ENCODE data around the gene SCRN1.

The SCRN1 gene

DNA sequence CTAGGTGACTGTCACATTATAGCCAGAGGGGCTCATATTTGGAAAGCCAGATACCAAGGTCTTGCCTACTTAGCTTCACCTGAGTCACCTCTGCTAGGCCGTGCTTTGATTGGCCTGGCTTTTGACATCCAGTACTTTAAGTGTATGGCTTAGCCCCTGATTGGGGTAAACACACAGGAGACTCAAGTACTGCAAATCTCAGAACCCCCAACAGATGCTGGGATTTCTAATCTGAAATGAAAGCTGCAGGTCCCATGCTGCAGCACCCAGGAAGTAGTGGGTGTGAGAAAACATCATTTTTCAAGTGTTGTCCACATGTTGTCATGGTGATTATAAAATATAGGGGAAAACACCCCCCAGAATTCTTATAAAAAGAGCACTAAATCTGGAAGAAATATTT is 107.1 kb downstream of the SCRN1 start:
- in situ Hi-C loops (cut with HindIII; ENCODE audit: low pct_ligation_motif_present, low pct_unique_long_range_greater_than_20kb, low sequenced_read_pairs) = no loop called here
- no peak for DNase-seq

- in situ Hi-C loops (cut with HindIII; ENCODE audit: low pct_ligation_motif_present, low pct_unique_long_range_greater_than_20kb, low sequenced_read_pairs) = no loop called here
- DNase-seq = no peak
These were observed 107.9 kb downstream of the SCRN1 start for GRCh38 chr7:29881724-29882123.

- in situ Hi-C loops (cut with HindIII; ENCODE audit: low pct_ligation_motif_present, low pct_unique_long_range_greater_than_20kb, low sequenced_read_pairs) = no loop called here
- no peak for DNase-seq
These were observed 110.0 kb downstream of the SCRN1 start for GRCh38 chr7:29879609-29880008.

DNA sequence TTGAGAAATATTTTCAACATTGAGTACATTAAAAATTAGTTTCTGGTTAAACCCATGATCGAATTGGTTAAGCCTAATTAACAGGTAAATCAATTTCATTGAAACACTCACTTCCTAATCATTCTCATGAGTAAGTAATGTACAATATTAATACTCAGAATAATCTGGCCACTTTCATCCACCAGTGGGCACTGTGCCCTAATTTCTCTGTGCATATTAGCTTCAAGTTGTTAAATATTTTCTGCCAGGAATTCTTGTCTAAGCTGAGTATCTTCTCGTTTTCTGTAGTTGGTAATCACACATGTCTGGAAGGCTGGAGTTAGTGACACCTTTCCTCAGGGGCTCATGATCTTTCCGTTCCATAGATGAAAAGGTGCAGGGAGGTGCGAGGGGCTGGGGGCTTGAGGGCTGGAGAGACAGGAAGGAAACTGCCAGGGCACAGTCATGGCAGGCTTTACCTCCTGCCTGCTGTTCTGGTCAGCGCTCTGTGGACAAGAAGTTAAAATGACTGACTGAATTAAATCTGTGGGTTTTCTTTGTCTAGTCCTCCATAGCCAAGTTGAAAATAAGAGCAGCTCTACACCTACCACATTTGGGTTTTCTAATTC is 111.4 kb downstream of the SCRN1 start:
- in situ Hi-C loops (cut with HindIII; ENCODE audit: low pct_ligation_motif_present, low pct_unique_long_range_greater_than_20kb, low sequenced_read_pairs) = no loop called here
- peak; percentile 67 for DNase-seq

DNA sequence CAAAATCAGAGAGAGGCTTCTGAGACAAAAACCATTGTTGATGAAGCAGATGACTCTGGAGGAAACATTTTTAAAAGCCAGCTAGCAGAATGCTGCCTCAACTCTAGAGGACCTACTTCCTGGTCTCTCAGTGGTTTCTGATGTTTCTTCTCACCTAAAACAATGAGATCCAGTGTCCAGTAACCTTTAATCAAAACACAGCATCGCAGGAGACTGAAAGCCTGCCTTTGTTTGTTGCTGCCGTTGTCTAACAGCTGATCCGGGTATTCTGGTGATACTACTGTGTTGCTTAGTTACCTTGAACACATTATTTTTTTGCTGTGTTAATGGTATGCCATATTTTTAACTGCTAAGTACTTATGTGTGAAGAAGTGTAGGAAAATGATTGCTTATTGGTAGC is 112.4 kb downstream of the SCRN1 start:
- no peak for DNase-seq
- in situ Hi-C loops (cut with HindIII; ENCODE audit: low pct_ligation_motif_present, low pct_unique_long_range_greater_than_20kb, low sequenced_read_pairs) = no loop called here

DNA sequence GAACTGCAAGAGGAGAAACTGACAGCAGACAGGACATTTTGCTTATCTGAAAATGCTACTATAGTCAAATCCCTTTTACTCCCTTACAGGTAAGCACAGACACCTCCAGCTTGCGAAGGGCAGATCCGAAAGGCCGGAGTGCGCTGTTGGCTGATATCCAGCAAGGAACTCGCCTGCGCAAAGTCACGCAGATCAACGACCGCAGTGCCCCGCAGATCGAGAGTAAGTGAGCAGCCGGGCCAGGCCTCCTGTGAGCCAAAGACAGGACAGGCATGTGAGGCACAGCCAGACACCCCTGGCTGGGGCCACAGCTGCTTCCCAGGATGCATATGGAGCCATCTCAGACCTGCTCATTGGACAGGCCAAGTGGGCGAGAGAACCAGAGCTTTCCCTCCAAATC is 113.9 kb downstream of the SCRN1 start:
- no peak for DNase-seq
- in situ Hi-C loops (cut with HindIII; ENCODE audit: low pct_ligation_motif_present, low pct_unique_long_range_greater_than_20kb, low sequenced_read_pairs) = no loop called here

DNA sequence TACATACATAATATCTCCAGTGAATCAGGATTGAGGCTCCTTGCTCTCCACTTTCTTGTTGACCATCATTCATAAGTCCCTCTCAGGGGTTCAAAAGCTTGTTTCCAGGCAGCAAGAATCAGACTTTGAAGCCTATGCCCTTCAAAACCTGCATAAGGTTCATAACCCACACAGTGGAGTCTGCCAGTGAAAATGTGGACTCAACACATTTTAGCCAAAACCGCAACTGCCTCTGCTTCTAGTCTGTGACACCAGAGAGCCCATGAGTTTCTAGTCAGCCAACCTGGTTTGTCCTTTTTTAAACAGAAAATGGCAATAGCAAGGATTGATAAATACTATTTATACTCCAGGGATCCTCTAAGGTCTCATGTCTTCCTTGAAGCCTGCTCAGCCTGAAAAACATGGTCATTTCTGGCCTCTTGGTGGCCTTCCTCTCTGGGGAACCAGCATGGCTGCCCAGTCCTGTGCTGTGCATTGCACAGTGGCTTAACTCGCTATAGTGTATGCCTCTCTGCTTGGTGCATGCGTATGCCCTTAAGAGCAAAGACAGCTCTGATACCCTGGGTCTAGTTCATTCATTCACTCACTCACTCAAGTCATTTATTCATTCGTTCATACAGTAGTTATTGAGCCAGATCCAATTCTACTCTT is 115.8 kb downstream of the SCRN1 start:
- no peak for DNase-seq
- in situ Hi-C loops (cut with HindIII; ENCODE audit: low pct_ligation_motif_present, low pct_unique_long_range_greater_than_20kb, low sequenced_read_pairs) = no loop called here

DNA sequence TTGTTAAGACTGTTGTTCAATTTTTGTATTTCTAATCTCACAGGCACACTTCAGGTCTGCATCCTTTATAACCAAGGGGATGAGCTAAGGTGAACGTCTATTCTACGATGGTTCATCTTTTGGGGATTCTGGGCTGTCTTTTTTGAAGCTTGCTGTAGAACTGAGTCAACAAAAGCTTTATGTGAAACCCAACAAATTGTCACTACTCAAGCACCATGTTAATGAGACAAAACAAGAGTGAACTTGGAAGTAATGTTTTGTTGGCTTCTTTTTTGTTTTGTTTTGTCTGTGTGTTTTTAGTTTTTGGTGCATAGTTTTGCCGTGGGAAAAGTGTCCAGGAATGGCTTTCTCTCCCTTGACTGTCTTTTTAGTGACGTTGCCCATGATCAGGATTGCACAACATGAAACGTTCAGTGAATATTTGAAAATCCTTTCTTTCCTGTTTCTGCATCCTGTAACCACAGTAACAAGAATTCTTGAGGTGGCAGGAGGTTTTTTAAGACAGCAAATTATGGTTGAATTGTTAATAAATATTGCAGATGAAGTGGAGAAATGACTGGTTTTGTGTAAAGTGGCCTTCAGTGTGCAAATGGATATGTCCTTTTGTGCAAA is 117.7 kb downstream of the SCRN1 start:
- in situ Hi-C loops (cut with HindIII; ENCODE audit: low pct_ligation_motif_present, low pct_unique_long_range_greater_than_20kb, low sequenced_read_pairs) = no loop called here
- no peak for DNase-seq
